IPS-15b (cell line): Measurements from ENCODE around the gene RHOB.

Experiments
- H3K27me3 ChIP-seq: one replicate; pipeline ENCODE4 v1.6.1; 2013; ENCODE audit warnings: low read length; ENCODE audit not compliant: control insufficient read depth, insufficient read depth
- H3K36me3 ChIP-seq: one replicate; pipeline ENCODE4 v1.6.1; 2013; ENCODE audit warnings: low read length; ENCODE audit not compliant: control insufficient read depth, insufficient read depth
- H3K4me1 ChIP-seq: one replicate; pipeline ENCODE4 v1.6.1; 2013; ENCODE audit warnings: mild to moderate bottlenecking, low read length; ENCODE audit not compliant: control insufficient read depth, insufficient read depth
- H3K4me3 ChIP-seq: one replicate; pipeline ENCODE4 v1.5.1; 2013; ENCODE audit warnings: low read depth, low read length
- H3K9ac ChIP-seq: one replicate; pipeline ENCODE4 v1.6.1; 2013; ENCODE audit warnings: low read depth, mild to moderate bottlenecking, low read length
- H3K9me3 ChIP-seq: one replicate; pipeline ENCODE4 v1.6.1; 2013; ENCODE audit warnings: mild to moderate bottlenecking, low read length; ENCODE audit not compliant: control insufficient read depth, insufficient read depth

The RHOB gene

GRCh38 chr2:20476950-20477349 is 30.1 kb downstream of the RHOB start:
- no peaks in the 10 kb centered on the region for H3K4me1 ChIP-seq
- H3K36me3 ChIP-seq = no peaks in the 10 kb centered on the region
- H3K4me3 ChIP-seq = no peak overlapping the region
- H3K27me3 ChIP-seq = no peaks in the 10 kb centered on the region
- no peaks in the 10 kb centered on the region for H3K9me3 ChIP-seq
- H3K9ac ChIP-seq = no peak overlapping the region

GRCh38 chr2:20478961-20479360 is 32.1 kb downstream of the RHOB start:
- Histone ChIP-seq H3K9me3 (no peaks in the 10 kb centered on the region), H3K27me3 (no peaks in the 10 kb centered on the region), H3K4me1 (no peaks in the 10 kb centered on the region), H3K9ac (no peak overlapping the region), H3K4me3 (no peak overlapping the region), H3K36me3 (no peaks in the 10 kb centered on the region)

DNA sequence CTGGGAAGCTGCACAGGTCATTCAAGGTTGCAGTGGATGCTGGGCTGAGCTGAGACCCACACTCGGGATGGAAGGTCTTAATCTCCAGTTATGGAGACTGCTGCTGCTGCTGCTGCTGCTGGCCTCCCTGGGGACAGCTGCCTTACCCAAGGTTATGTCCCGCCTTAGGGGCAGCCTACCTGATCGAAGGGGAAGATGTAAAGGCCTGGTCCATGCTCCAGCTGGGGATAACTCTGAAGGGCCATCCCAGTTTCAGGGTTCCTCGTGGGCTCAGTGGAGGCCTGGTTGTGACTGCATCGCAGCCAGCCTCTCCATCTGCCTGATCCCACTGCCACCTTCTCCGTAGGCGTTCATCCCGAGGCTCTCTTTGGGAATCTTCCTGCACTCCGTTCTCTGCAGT is 33.0 kb downstream of the RHOB start:
- H3K9ac ChIP-seq = no peak overlapping the region
- no peaks in the 10 kb centered on the region for H3K4me1 ChIP-seq
- no peak overlapping the region for H3K4me3 ChIP-seq
- H3K9me3 ChIP-seq = no peaks in the 10 kb centered on the region
- no peaks in the 10 kb centered on the region for H3K27me3 ChIP-seq
- H3K36me3 ChIP-seq = no peaks in the 10 kb centered on the region

DNA sequence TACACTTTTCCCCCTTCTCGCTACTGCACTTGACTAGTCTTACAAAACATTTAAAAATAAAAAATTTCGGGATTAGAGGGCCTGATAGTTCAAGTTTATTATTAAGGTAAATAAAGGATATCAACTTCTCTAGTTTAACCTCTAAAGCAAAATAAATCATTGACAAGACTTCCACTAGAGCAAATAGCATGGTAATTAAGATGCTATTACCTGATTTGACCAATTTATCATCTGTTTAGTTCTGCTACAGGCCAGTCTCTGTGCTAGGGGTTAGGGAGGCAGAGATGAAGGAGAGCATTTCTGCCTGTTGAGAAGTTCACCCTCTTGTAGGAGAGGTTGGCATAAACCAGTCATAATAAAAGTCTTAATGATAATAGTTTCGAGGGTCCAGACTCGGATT is 34.0 kb downstream of the RHOB start:
- Histone ChIP-seq H3K4me1 (no peaks in the 10 kb centered on the region), H3K27me3 (peaks cover 6% of the 10 kb centered on the region), H3K36me3 (no peaks in the 10 kb centered on the region), H3K9ac (no peak overlapping the region), H3K9me3 (no peaks in the 10 kb centered on the region), H3K4me3 (no peak overlapping the region)

DNA sequence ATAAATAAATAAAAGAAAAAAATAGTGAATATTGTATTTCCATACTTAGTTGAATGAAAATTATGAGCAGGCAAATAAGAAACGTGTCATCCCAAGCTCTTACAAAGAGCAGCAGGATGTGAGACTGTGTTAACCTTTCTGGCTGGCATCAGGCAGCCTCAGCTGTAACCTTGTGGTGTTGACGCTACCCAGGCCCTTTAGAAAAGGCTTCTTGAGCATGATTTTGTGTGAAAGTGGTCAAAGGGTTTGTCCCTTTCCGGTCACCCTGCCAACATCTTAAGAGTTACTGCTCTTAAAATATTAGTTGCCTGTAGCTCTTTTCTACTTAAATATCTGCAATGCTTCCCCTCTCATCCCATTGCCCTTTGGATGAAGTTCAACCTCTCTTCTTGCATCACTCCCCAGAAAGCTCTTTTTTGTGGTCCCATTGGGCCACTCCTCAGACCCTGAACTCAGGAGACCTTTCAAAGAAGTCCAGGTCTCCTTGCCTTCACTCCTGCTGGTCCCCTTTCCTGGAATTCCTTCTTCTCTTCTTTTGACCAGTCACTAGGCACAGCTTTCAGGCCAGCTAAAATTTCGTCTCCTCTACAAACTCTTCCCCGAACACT is 35.0 kb downstream of the RHOB start:
- H3K4me1 ChIP-seq = no peaks in the 10 kb centered on the region
- no peaks in the 10 kb centered on the region for H3K36me3 ChIP-seq
- no peaks in the 10 kb centered on the region for H3K9me3 ChIP-seq
- no peak overlapping the region for H3K9ac ChIP-seq
- H3K4me3 ChIP-seq = no peak overlapping the region
- H3K27me3 ChIP-seq = peaks cover 11% of the 10 kb centered on the region

- H3K36me3 ChIP-seq = no peaks in the 10 kb centered on the region
- peaks cover 12% of the 10 kb centered on the region for H3K27me3 ChIP-seq
Observed at GRCh38 chr2:20482725-20483124, 35.9 kb downstream of the RHOB start.

GRCh38 chr2:20483194-20483895 is 36.5 kb downstream of the RHOB start:
- Histone ChIP-seq H3K4me3 (no peak overlapping the region), H3K27me3 (peaks cover 12% of the 10 kb centered on the region), H3K9me3 (no peaks in the 10 kb centered on the region), H3K36me3 (no peaks in the 10 kb centered on the region), H3K9ac (no peak overlapping the region), H3K4me1 (peaks cover 9% of the 10 kb centered on the region)

More at GRCh38 chr2:20482725-20483124, 35.9 kb downstream of the RHOB start:
- H3K9me3 ChIP-seq = no peaks in the 10 kb centered on the region
- H3K9ac ChIP-seq = no peak overlapping the region
- H3K4me1 ChIP-seq = peaks cover 7% of the 10 kb centered on the region
- no peak overlapping the region for H3K4me3 ChIP-seq

DNA sequence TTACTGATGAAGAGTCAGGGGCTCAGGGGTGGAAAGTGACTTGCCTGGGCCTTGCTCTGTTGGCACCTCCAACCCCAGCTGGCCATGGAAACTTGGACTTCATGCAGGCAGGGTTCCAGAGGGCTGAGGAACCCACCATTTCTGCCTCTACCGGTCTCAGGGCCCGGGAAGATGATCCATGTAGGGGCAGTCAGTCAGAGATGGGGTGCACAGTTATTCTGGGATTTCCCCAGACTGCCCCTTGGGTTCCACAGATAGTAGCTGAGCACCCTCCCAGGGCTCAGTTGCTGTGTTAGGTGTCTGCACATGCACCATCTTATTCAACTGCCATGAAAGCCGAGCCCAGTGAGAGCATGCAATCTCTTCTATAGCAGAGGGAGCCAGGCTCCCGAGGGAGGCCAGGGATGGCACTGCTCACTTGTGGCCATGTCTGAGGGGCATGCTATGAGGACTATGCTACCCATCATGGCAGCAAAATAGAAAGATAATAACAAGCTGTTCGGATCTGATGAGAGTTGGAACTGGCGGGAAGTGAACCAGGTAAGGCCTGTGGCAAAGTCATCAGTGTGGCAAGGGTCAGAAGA is 37.3 kb downstream of the RHOB start:
- Histone ChIP-seq H3K4me1 (peaks cover 9% of the 10 kb centered on the region), H3K4me3 (no peak overlapping the region), H3K9me3 (no peaks in the 10 kb centered on the region), H3K27me3 (peaks cover 18% of the 10 kb centered on the region), H3K9ac (no peak overlapping the region), H3K36me3 (no peaks in the 10 kb centered on the region)

- no peaks in the 10 kb centered on the region for H3K9me3 ChIP-seq
- peaks cover 18% of the 10 kb centered on the region for H3K27me3 ChIP-seq
- H3K4me1 ChIP-seq = peaks cover 9% of the 10 kb centered on the region
- no peak overlapping the region for H3K9ac ChIP-seq
- no peaks in the 10 kb centered on the region for H3K36me3 ChIP-seq
- no peak overlapping the region for H3K4me3 ChIP-seq
Observed at GRCh38 chr2:20484810-20485611, 38.1 kb downstream of the RHOB start.

- peaks cover 18% of the 10 kb centered on the region for H3K27me3 ChIP-seq
- no peaks in the 10 kb centered on the region for H3K36me3 ChIP-seq
- H3K9ac ChIP-seq = no peak overlapping the region
- H3K4me1 ChIP-seq = peaks cover 9% of the 10 kb centered on the region
- H3K9me3 ChIP-seq = no peaks in the 10 kb centered on the region
- H3K4me3 ChIP-seq = no peak overlapping the region
Observed at GRCh38 chr2:20485612-20486388, 38.9 kb downstream of the RHOB start.

DNA sequence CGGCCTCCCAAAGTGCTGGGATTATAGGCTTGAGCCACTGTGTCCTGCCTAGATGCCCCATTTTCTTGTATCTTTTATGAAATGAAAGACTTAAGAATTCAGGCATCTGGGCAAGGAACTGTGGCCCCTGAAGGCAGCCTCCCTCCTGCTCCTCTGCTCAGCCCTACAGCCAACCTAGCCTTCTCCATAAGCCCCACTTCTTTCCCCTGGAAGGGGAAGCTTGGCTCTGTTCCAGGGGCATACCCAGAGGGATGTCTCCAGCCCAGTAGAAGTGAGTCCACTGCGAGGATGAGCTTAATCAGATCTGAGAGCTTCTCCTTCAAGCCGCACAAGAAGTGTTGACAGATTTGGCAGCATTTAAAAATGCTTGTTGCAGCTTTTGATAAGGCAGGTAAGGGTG is 39.7 kb downstream of the RHOB start:
- Histone ChIP-seq H3K27me3 (peaks cover 18% of the 10 kb centered on the region), H3K36me3 (no peaks in the 10 kb centered on the region)

More for the DNA sequence above, 39.7 kb downstream of the RHOB start:
- Histone ChIP-seq H3K9ac (no peak overlapping the region), H3K4me3 (no peak overlapping the region), H3K9me3 (no peaks in the 10 kb centered on the region), H3K4me1 (peaks cover 9% of the 10 kb centered on the region)
